Trophoblast cell (in vitro differentiated cells and primary cell): Measurements from ENCODE around the gene BRD7.
A peak's percentile ranks its signal among the peaks of the same experiment; 100 is the strongest.

Experiments
- DNase-seq, 2 donors: peaks; one replicate each; pipeline ENCODE4 v3.0.0-alpha.2; 2016
- H2AFZ ChIP-seq: 2 replicates; pipeline ENCODE4 v1.6.1; 2013; ENCODE audit warnings: low read length, moderate library complexity, mild to moderate bottlenecking; ENCODE audit not compliant: insufficient read depth, poor library complexity
- H2AK5ac ChIP-seq: 2 replicates; pipeline ENCODE4 v1.6.1; 2013; ENCODE audit warnings: mild to moderate bottlenecking, low read length
- H2BK120ac ChIP-seq: 2 replicates; pipeline ENCODE4 v1.6.1; 2013; ENCODE audit warnings: low read length, mild to moderate bottlenecking, moderate library complexity; ENCODE audit not compliant: insufficient read depth, poor library complexity
- H2BK12ac ChIP-seq: 2 replicates; pipeline ENCODE4 v1.6.1; 2013; ENCODE audit warnings: mild to moderate bottlenecking, low read length, moderate library complexity
- H2BK5ac ChIP-seq: 2 replicates; pipeline ENCODE4 v1.6.1; 2013; ENCODE audit warnings: low read length, low read depth, moderate library complexity, mild to moderate bottlenecking; ENCODE audit not compliant: poor library complexity
- H3K14ac ChIP-seq: 2 replicates; pipeline ENCODE4 v1.6.1; 2013; ENCODE audit warnings: mild to moderate bottlenecking, low read length
- H3K18ac ChIP-seq: 2 replicates; pipeline ENCODE4 v1.6.1; 2013; ENCODE audit warnings: mild to moderate bottlenecking, low read length
- H3K23ac ChIP-seq: 2 replicates; pipeline ENCODE4 v1.6.1; 2013; ENCODE audit warnings: low read length
- H3K27ac ChIP-seq: 2 replicates; pipeline ENCODE4 v1.5.1; 2013; ENCODE audit warnings: low read depth, mild to moderate bottlenecking, inconsistent platforms, low read length, moderate library complexity
- H3K27me3 ChIP-seq: 2 replicates; pipeline ENCODE4 v1.6.1; 2013; ENCODE audit warnings: inconsistent platforms, mild to moderate bottlenecking, low read length, moderate library complexity; ENCODE audit not compliant: insufficient read depth
- H3K36me3 ChIP-seq, 2 experiments: 1 replicate in 1 of 2; 2 replicates in 1 of 2; pipeline ENCODE4 v1.6.1; 2013; ENCODE audit warnings: low read length in 2 of 2, mild to moderate bottlenecking in 2 of 2, moderate library complexity in 1 of 2; ENCODE audit not compliant: insufficient read depth in 2 of 2, control insufficient read depth in 1 of 2
- H3K4ac ChIP-seq: 2 replicates; pipeline ENCODE4 v1.6.1; 2013; ENCODE audit warnings: low read depth, mild to moderate bottlenecking, low read length, moderate library complexity
- H3K4me1 ChIP-seq, 2 experiments: 1 replicate in 1 of 2; 2 replicates in 1 of 2; pipeline ENCODE4 v1.6.1; 2013; ENCODE audit warnings: low read length in 2 of 2, mild to moderate bottlenecking in 2 of 2, moderate library complexity in 1 of 2; ENCODE audit not compliant: insufficient read depth in 2 of 2, control insufficient read depth in 1 of 2
- H3K4me2 ChIP-seq: 2 replicates; pipeline ENCODE4 v1.6.1; 2013; ENCODE audit warnings: inconsistent platforms, mild to moderate bottlenecking, low read length, moderate library complexity
- H3K4me3 ChIP-seq: 2 replicates; pipeline ENCODE4 v1.5.1; 2013; ENCODE audit warnings: mild to moderate bottlenecking, low read depth, low read length, inconsistent platforms
- H3K79me1 ChIP-seq: one replicate; pipeline ENCODE4 v1.6.1; 2013; ENCODE audit warnings: low read length
- H3K79me2 ChIP-seq: 2 replicates; pipeline ENCODE4 v1.6.1; 2013; ENCODE audit warnings: low read length, mild to moderate bottlenecking; ENCODE audit not compliant: control insufficient read depth, insufficient read depth, poor library complexity
- H3K9ac ChIP-seq: 2 replicates; pipeline ENCODE4 v1.6.1; 2013; ENCODE audit warnings: mild to moderate bottlenecking, low read length
- H3K9me3 ChIP-seq: 2 replicates; pipeline ENCODE4 v1.6.1; 2013; ENCODE audit warnings: low read depth, mild to moderate bottlenecking, control low read depth, inconsistent platforms, low read length; ENCODE audit not compliant: insufficient read depth
- H4K12ac ChIP-seq: 2 replicates; pipeline ENCODE4 v1.6.1; 2013; ENCODE audit warnings: low read depth, mild to moderate bottlenecking, low read length, moderate library complexity
- H4K8ac ChIP-seq: 2 replicates; pipeline ENCODE4 v1.6.1; 2013; ENCODE audit warnings: low read depth, mild to moderate bottlenecking, low read length, moderate library complexity
- H4K91ac ChIP-seq: one replicate; pipeline ENCODE4 v1.6.1; 2013; ENCODE audit warnings: low read depth, mild to moderate bottlenecking, low read length, moderate library complexity
- WGBS: extraction: QIAGEN DNeasy Blood & Tissue Kit; methylation state at CpG from one replicate; pipeline ENCODE4 v1.1.7; 2013; ENCODE audit warnings: missing lambda C conversion rate; ENCODE audit not compliant: insufficient read length, insufficient coverage; ENCODE audit errors: extremely low coverage; 5-methylcytosine and 5-hydroxymethylcytosine counted together

Gene BRD7

GRCh38 chr16:50298591-50299507 is 69.9 kb downstream of the BRD7 start:
- Histone ChIP-seq H4K12ac (no peak overlapping the region), H3K27me3 (no peaks in the 10 kb centered on the region), H2AFZ (no peak overlapping the region), H4K8ac (no peak overlapping the region), H3K36me3 (no peaks in the 10 kb centered on the region), H3K23ac (no peak overlapping the region), H3K4me1 (peaks cover 19 to 23% of the 10 kb centered on the region in 2 experiments), H2BK120ac (no peak overlapping the region), H3K4me2 (no peak overlapping the region), H3K4me3 (no peak overlapping the region), H3K27ac (no peak overlapping the region), H3K79me2 (peaks cover 4% of the 10 kb centered on the region), H2BK5ac (no peak overlapping the region), H3K4ac (no peak overlapping the region), H2AK5ac (peak overlapping the region; percentile 52), H3K14ac (no peak overlapping the region), H3K9ac (no peak overlapping the region), H3K9me3 (peaks cover 2% of the 10 kb centered on the region), H2BK12ac (peak overlapping the region; percentile 74), H3K79me1 (peaks cover 13% of the 10 kb centered on the region), H4K91ac (peak overlapping the region; percentile 50), H3K18ac (no peak overlapping the region)
- DNase-seq = no peak
- no CpG with 5 or more reads among the region's 29 CpGs for WGBS

- no peak overlapping the region for H3K18ac ChIP-seq
- no peak overlapping the region for H3K4me2 ChIP-seq
- peaks cover 13% of the 10 kb centered on the region for H3K79me1 ChIP-seq
- no peak overlapping the region for H3K4me3 ChIP-seq
- no peak overlapping the region for H2AFZ ChIP-seq
- peaks cover 2% of the 10 kb centered on the region for H3K9me3 ChIP-seq
- no peak overlapping the region for H2BK12ac ChIP-seq
- no peak overlapping the region for H2BK120ac ChIP-seq
- H3K4me1 ChIP-seq = peaks cover 18 to 21% of the 10 kb centered on the region in 2 experiments
- H3K23ac ChIP-seq = no peak overlapping the region
- no peak overlapping the region for H2AK5ac ChIP-seq
- H4K12ac ChIP-seq = no peak overlapping the region
- WGBS = no CpG with 5 or more reads among the region's 7 CpGs
- no peak overlapping the region for H4K8ac ChIP-seq
- H3K79me2 ChIP-seq = peaks cover 4% of the 10 kb centered on the region
- no peak overlapping the region for H3K4ac ChIP-seq
- H2BK5ac ChIP-seq = no peak overlapping the region
- no peaks in the 10 kb centered on the region for H3K36me3 ChIP-seq
- no peak for DNase-seq
- H3K14ac ChIP-seq = no peak overlapping the region
- H4K91ac ChIP-seq = no peak overlapping the region
- H3K9ac ChIP-seq = no peak overlapping the region
- no peaks in the 10 kb centered on the region for H3K27me3 ChIP-seq
- H3K27ac ChIP-seq = no peak overlapping the region
Observed at GRCh38 chr16:50298075-50298460, 70.7 kb downstream of the BRD7 start.

- Histone ChIP-seq H3K27me3 (no peaks in the 10 kb centered on the region), H2BK12ac (no peak overlapping the region), H3K9ac (no peak overlapping the region), H3K4me3 (no peak overlapping the region), H3K14ac (no peak overlapping the region), H3K27ac (no peak overlapping the region), H3K79me2 (peaks cover 4% of the 10 kb centered on the region), H2BK120ac (no peak overlapping the region), H3K4ac (no peak overlapping the region), H3K4me1 (peaks cover 14 to 19% of the 10 kb centered on the region in 2 experiments), H3K79me1 (peaks cover 13% of the 10 kb centered on the region), H4K12ac (no peak overlapping the region), H2AK5ac (no peak overlapping the region), H3K18ac (no peak overlapping the region), H2AFZ (no peak overlapping the region), H3K23ac (no peak overlapping the region), H4K91ac (no peak overlapping the region), H3K4me2 (no peak overlapping the region), H3K9me3 (peaks cover 4% of the 10 kb centered on the region), H4K8ac (no peak overlapping the region), H3K36me3 (no peaks in the 10 kb centered on the region), H2BK5ac (no peak overlapping the region)
- DNase-seq = no peak
- no CpG with 5 or more reads among the region's 15 CpGs for WGBS
Observed at GRCh38 chr16:50297301-50298074, 71.3 kb downstream of the BRD7 start.

- H3K23ac ChIP-seq = no peak overlapping the region
Observed at GRCh38 chr16:50296807-50297206, 72.0 kb downstream of the BRD7 start.

More at GRCh38 chr16:50296807-50297206, 72.0 kb downstream of the BRD7 start:
- Histone ChIP-seq H2AK5ac (no peak overlapping the region), H3K4ac (no peak overlapping the region), H3K9me3 (peaks cover 4% of the 10 kb centered on the region), H3K4me3 (no peak overlapping the region), H4K8ac (no peak overlapping the region), H3K36me3 (no peaks in the 10 kb centered on the region), H2BK5ac (no peak overlapping the region), H3K27me3 (no peaks in the 10 kb centered on the region), H2AFZ (no peak overlapping the region), H2BK120ac (no peak overlapping the region), H2BK12ac (no peak overlapping the region), H3K79me1 (peaks cover 10% of the 10 kb centered on the region), H3K27ac (no peak overlapping the region), H3K14ac (no peak overlapping the region), H4K12ac (no peak overlapping the region), H3K18ac (no peak overlapping the region), H4K91ac (no peak overlapping the region), H3K4me2 (no peak overlapping the region), H3K4me1 (peaks cover 15 to 21% of the 10 kb centered on the region in 2 experiments), H3K9ac (no peak overlapping the region), H3K79me2 (peaks cover 4% of the 10 kb centered on the region)
- no CpG with 5 or more reads among the region's 2 CpGs for WGBS
- no peak for DNase-seq
